ENCODE data around the gene CDH13. TPM values are rescaled to one million over a fixed set of nuclear protein-coding genes. Genes with fewer than 3 reads are reported as not detected.

CDH13 gene
- total and polyA plus RNA-seq, 2 of the 8 experiments (the other 6 are each of a cell fraction or from before 2014, with no cell fraction given): 2.3 to 2.4 TPM

DNA sequence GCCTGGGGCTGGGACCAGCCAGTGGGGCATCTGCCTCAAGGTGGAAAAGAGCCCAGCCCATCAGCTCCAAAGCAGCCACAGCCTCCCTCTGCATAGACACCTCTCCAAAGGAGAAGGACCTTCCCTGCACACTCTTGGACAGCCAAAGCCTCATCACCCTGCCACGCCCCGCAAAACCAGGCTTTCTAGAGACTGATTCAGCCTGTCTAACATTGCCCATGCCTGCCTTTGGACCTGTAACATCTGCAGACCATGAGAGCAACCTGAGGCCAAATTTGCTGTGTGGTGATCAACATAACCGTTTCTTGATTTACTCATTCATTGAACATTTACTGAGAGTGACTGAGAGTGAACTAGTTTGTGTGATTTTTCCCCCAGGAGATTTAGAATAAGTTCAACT is 961.3 kb downstream of the CDH13 start:
- Histone ChIP-seq H3K4ac (replicated peaks; ENCODE audit: insufficient read length, low read depth, low read length) (no peak overlapping the region), H3K23ac (ENCODE audit: insufficient read length) (no peak overlapping the region), H2BK20ac (ENCODE audit: low read length) (no peak overlapping the region), H2BK12ac (ENCODE audit: low read depth, low read length) (no peak overlapping the region), H3K27ac (ENCODE audit: low read depth, low read length) (no peak overlapping the region), H3K56ac (replicated peaks; ENCODE audit: insufficient read length, low read depth, low read length) (no peak overlapping the region), H3K9ac (replicated peaks in 1 of 4; ENCODE audit: extremely low read depth in 1 of 4, low read depth in 3 of 4, low read length in 3 of 4) (no peak overlapping the region), H3K79me1 (ENCODE audit: low read depth, low read length) (no peaks in the 10 kb centered on the region), H3K79me2 (ENCODE audit: control insufficient read depth in 1 of 2, insufficient read depth in 2 of 2, low read length in 2 of 2) (no peaks in the 10 kb centered on the region), H3K14ac (ENCODE audit: insufficient read length) (no peak overlapping the region), H3K23me2 (ENCODE audit: low read depth, low read length) (no peaks in the 10 kb centered on the region), H2AFZ (ENCODE audit: low read length) (no peak overlapping the region), H3K4me1 (replicated peaks in 1 of 4; ENCODE audit: control insufficient read depth in 3 of 4, insufficient read depth in 4 of 4, low read length in 3 of 4) (no peaks in the 10 kb centered on the region; a peak in 2 of 7 replicates), H4K20me1 (replicated peaks in 1 of 2; ENCODE audit: control insufficient read depth in 1 of 2, insufficient read depth in 2 of 2, low read length in 2 of 2) (no peaks in the 10 kb centered on the region), H3K18ac (ENCODE audit: extremely low read depth, low read length) (no peak overlapping the region), H3K9me3 (ENCODE audit: insufficient read depth in 2 of 2, low read depth in 1 of 2, low read length in 1 of 2) (no peaks in the 10 kb centered on the region), H2AK5ac (ENCODE audit: low read depth, low read length) (no peak overlapping the region), H2BK120ac (replicated peaks; ENCODE audit: low read depth, low read length) (no peak overlapping the region), H3K4me3 (ENCODE audit: extremely low read depth in 1 of 4, insufficient read depth in 2 of 4, low read depth in 3 of 4, low read length in 4 of 4) (no peak overlapping the region), H2BK15ac (ENCODE audit: low read length) (0 out of 2 replicates have a peak overlapping the region, but pooled peaks have one; percentile 8), H4K8ac (ENCODE audit: extremely low read depth, insufficient read depth, low read length) (no peak overlapping the region), H4K91ac (replicated peaks; ENCODE audit: insufficient read length, low read length) (no peak overlapping the region), H4K5ac (ENCODE audit: insufficient read length, low read depth, low read length) (no peak overlapping the region), H2BK5ac (ENCODE audit: low read depth, low read length) (no peak overlapping the region), H3K36me3 (ENCODE audit: control insufficient read depth in 2 of 4, insufficient read depth in 4 of 4, low read length in 3 of 4) (no peaks in the 10 kb centered on the region), H3K4me2 (ENCODE audit: insufficient read depth in 1 of 2, low read depth in 2 of 2, low read length in 2 of 2) (no peak overlapping the region), H3K27me3 (replicated peaks in 1 of 4; ENCODE audit: control insufficient read depth in 3 of 4, extremely low read depth in 1 of 4, insufficient read depth in 3 of 4, low read length in 3 of 4) (no peaks in the 10 kb centered on the region)
- CTCF ChIA-PET (ENCODE audit: partially characterized antibody): no interaction called here
- POLR2A ChIA-PET (ENCODE audit: partially characterized antibody): no interaction called here
- 97% methylated on average over 3 of the region's 3 CpGs; no CpG with 5 or more reads in 1 of the 2 experiments for WGBS, 2 experiments (ENCODE audit: extremely low coverage in 1 of 2, insufficient coverage in 1 of 2, insufficient read length in 1 of 2, insufficient replicate concordance in 2 of 2, low coverage in 1 of 2, low lambda C conversion rate in 2 of 2, missing lambda C conversion rate in 1 of 2)
- no peak for FAIRE-seq
- no peak for TF ChIP-seq KDM4A (IDR thresholded peaks at IDR 0.05; ENCODE audit: low read depth, low read length, severe bottlenecking)
- TF ChIP-seq HDAC6 (IDR thresholded peaks at IDR 0.05; ENCODE audit: low read depth, low read length): no peak
- no peak for TF ChIP-seq RAD21 (IDR thresholded peaks at IDR 0.05 in 1 of 2, conservative IDR thresholded peaks at IDR 0.05 in 1 of 2; ENCODE audit: low read depth in 2 of 2, low read length in 2 of 2)
- TF ChIP-seq NANOG (IDR thresholded peaks at IDR 0.05; ENCODE audit: insufficient read depth, low read depth, low read length, poor library complexity, severe bottlenecking): no peak
- no peak for TF ChIP-seq TAF7 (optimal IDR thresholded peaks at IDR 0.05; ENCODE audit: borderline replicate concordance, low read depth, low read length)
- TF ChIP-seq, protein P1, sequence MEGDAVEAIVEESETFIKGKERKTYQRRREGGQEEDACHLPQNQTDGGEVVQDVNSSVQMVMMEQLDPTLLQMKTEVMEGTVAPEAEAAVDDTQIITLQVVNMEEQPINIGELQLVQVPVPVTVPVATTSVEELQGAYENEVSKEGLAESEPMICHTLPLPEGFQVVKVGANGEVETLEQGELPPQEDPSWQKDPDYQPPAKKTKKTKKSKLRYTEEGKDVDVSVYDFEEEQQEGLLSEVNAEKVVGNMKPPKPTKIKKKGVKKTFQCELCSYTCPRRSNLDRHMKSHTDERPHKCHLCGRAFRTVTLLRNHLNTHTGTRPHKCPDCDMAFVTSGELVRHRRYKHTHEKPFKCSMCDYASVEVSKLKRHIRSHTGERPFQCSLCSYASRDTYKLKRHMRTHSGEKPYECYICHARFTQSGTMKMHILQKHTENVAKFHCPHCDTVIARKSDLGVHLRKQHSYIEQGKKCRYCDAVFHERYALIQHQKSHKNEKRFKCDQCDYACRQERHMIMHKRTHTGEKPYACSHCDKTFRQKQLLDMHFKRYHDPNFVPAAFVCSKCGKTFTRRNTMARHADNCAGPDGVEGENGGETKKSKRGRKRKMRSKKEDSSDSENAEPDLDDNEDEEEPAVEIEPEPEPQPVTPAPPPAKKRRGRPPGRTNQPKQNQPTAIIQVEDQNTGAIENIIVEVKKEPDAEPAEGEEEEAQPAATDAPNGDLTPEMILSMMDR (IDR thresholded peaks at IDR 0.05; ENCODE audit: control extremely low read depth in 1 of 3, insufficient read depth in 1 of 3, low read depth in 1 of 3, low read length in 3 of 3): no peak
- TF ChIP-seq HDAC2 (IDR thresholded peaks at IDR 0.05; ENCODE audit: borderline replicate concordance in 1 of 2, low read depth in 2 of 2, low read length in 2 of 2): no peak
- no peak for DNase-seq (ENCODE audit: low read depth in 1 of 2, low spot score in 2 of 2)
